Activated CD4-positive, alpha-beta T cell treated with anti-CD3 and anti-CD28 coated beads for 24 hours (primary cell): ENCODE results near the gene RHOA.

Source experiments
- DNase-seq, 2 donors: peaks; one replicate each; pipeline ENCODE4 v3.0.0-alpha.2; 2020; ENCODE audit warnings: low read depth in 2 of 2

The RHOA gene

GRCh38 chr3:49327485-49327884 lies 84.3 kb downstream of the RHOA start:
- no peak for DNase-seq

- DNase-seq = no peak
These were observed 87.0 kb downstream of the RHOA start for GRCh38 chr3:49324768-49325167.

GRCh38 chr3:49316696-49317457 lies 94.9 kb downstream of the RHOA start:
- DNase-seq = no peak

- DNase-seq = no peak
These were observed 97.7 kb downstream of the RHOA start for GRCh38 chr3:49313896-49314688.

- DNase-seq = no peak
These were observed 100.5 kb downstream of the RHOA start for GRCh38 chr3:49311283-49311682.

- DNase-seq = no peak
These were observed 101.1 kb downstream of the RHOA start for GRCh38 chr3:49310677-49311076.
